ENCODE data around the gene STAT1. TPM values are rescaled to one million over a fixed set of nuclear protein-coding genes. Genes with fewer than 3 reads are reported as not detected.

The STAT1 gene
- polyA plus RNA-seq, 1 donor from 2014 or later: 4.9 TPM

DNA sequence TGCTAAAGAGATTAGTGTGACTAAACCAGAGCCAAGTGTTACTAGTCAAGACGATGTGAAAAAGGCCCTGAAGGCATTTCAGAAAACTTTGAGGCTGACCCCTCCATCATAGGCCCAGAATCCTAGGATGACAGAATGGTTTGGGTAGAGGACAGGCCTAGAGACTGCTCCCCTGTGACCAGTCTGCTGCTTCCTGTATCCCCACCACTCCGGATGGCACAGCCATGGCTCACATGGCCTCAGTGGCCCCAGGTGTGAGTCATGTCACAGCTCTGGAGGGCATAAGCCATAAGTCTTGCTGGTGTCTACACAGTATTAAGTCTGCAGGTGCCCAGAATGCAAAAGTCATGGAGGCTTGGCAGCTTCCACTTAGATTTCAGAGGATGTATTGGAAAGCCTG lies 12.4 kb upstream of the STAT1 start:
- Histone ChIP-seq H3K79me2 (replicated peaks; ENCODE audit: insufficient read depth, low read length) (no peaks in the 10 kb centered on the region), H3K4me3 (ENCODE audit: low read length) (no peak overlapping the region), H3K9me3 (ENCODE audit: low read length) (no peaks in the 10 kb centered on the region), H2AFZ (ENCODE audit: low read depth, low read length) (no peak overlapping the region), H3K9ac (ENCODE audit: low read length) (no peak overlapping the region), H3K27ac (ENCODE audit: low read length) (no peak overlapping the region), H3K9me2 (ENCODE audit: insufficient read depth, low read length) (no peaks in the 10 kb centered on the region), H4K20me1 (ENCODE audit: insufficient read depth) (no peaks in the 10 kb centered on the region), H3K27me3 (ENCODE audit: insufficient read depth, low read depth, low read length) (no peaks in the 10 kb centered on the region), H3K4me2 (ENCODE audit: low read length) (no peak overlapping the region), H3F3A (ENCODE audit: insufficient read depth, low read length, poor library complexity, severe bottlenecking) (no peaks in the 10 kb centered on the region), H3K36me3 (ENCODE audit: insufficient read depth, low read length) (no peaks in the 10 kb centered on the region)
- no peak for TF ChIP-seq EP300 (conservative IDR thresholded peaks at IDR 0.05; ENCODE audit: poor library complexity, severe bottlenecking)
- TF ChIP-seq, protein P1, sequence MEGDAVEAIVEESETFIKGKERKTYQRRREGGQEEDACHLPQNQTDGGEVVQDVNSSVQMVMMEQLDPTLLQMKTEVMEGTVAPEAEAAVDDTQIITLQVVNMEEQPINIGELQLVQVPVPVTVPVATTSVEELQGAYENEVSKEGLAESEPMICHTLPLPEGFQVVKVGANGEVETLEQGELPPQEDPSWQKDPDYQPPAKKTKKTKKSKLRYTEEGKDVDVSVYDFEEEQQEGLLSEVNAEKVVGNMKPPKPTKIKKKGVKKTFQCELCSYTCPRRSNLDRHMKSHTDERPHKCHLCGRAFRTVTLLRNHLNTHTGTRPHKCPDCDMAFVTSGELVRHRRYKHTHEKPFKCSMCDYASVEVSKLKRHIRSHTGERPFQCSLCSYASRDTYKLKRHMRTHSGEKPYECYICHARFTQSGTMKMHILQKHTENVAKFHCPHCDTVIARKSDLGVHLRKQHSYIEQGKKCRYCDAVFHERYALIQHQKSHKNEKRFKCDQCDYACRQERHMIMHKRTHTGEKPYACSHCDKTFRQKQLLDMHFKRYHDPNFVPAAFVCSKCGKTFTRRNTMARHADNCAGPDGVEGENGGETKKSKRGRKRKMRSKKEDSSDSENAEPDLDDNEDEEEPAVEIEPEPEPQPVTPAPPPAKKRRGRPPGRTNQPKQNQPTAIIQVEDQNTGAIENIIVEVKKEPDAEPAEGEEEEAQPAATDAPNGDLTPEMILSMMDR (IDR thresholded peaks at IDR 0.05; ENCODE audit: poor library complexity, severe bottlenecking): no peak
- no peak for TF ChIP-seq RAD21 (conservative IDR thresholded peaks at IDR 0.05)
- no peak for TF ChIP-seq SMC3 (conservative IDR thresholded peaks at IDR 0.05; ENCODE audit: poor library complexity)

DNA sequence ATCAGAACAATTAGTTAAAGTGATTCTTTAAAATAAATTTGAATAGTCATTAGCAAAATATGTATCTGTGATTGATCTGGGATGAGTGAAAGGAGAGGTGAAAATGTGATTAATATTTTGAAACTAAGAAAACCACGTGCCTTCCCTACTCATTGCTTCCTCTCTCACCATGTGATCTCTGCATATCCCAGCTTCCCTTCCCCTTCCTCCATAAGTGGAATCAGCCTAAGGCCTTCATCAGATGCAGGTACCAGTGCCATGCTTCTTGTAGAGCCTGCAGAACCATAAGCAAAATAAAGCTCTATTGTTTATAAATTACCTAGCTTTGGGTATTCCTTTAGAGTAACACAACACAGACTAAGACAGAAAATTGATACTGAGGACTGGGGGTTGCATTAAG lies 11.2 kb upstream of the STAT1 start:
- TF ChIP-seq MXI1 (conservative IDR thresholded peaks at IDR 0.05; ENCODE audit: poor library complexity, severe bottlenecking) (no peak), EZH2 (IDR thresholded peaks at IDR 0.05; ENCODE audit: borderline replicate concordance, insufficient read depth, low read length, poor library complexity, severe bottlenecking) (no peak), RAD21 (conservative IDR thresholded peaks at IDR 0.05) (no peak), POLR2AphosphoS5 (IDR thresholded peaks at IDR 0.05) (no peak)
- no peaks in the 10 kb centered on the region for H4K20me1 ChIP-seq (ENCODE audit: insufficient read depth)
- no peak overlapping the region for H3K4me2 ChIP-seq (ENCODE audit: low read length)
- no peak overlapping the region for H2AFZ ChIP-seq (ENCODE audit: low read depth, low read length)
- H3K9me2 ChIP-seq (ENCODE audit: insufficient read depth, low read length): no peaks in the 10 kb centered on the region
- no peak overlapping the region for H3K27ac ChIP-seq (ENCODE audit: low read length)
- H3K27me3 ChIP-seq (ENCODE audit: insufficient read depth, low read depth, low read length): no peaks in the 10 kb centered on the region
- no peaks in the 10 kb centered on the region for H3K9me3 ChIP-seq (ENCODE audit: low read length)
- no peak overlapping the region for H3K9ac ChIP-seq (ENCODE audit: low read length)
- no peak overlapping the region for H3K4me3 ChIP-seq (ENCODE audit: low read length)
- no peaks in the 10 kb centered on the region for H3F3A ChIP-seq (ENCODE audit: insufficient read depth, low read length, poor library complexity, severe bottlenecking)
- no peaks in the 10 kb centered on the region for H3K79me2 ChIP-seq (replicated peaks; ENCODE audit: insufficient read depth, low read length)
- H3K36me3 ChIP-seq (ENCODE audit: insufficient read depth, low read length): no peaks in the 10 kb centered on the region

DNA sequence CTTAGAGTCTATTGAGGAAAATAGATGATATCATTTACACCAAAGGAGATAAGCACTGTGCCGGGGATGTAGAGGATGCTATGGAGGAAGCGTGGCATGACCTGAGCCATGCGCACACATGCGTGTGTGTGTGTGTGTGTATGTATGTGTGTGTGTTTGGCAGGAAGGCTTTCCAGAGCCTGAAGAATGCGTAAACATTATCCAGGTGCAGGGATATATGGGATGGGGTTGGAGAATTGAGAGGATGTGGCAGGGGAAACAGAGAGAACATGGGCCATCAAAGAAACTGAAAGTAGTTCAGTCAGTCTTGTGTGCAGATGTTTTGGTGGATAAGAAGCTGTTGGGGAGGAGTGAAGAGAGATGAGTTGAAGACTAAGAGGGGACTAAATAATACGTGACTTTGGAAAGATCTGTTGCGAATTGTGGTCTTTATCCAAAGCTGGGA lies 9.3 kb upstream of the STAT1 start:
- Histone ChIP-seq H3K79me2 (replicated peaks; ENCODE audit: insufficient read depth, low read length) (no peaks in the 10 kb centered on the region), H3K9me2 (ENCODE audit: insufficient read depth, low read length) (no peaks in the 10 kb centered on the region), H3K27ac (ENCODE audit: low read length) (no peak overlapping the region), H3K9ac (ENCODE audit: low read length) (no peak overlapping the region), H2AFZ (ENCODE audit: low read depth, low read length) (no peak overlapping the region), H3K27me3 (ENCODE audit: insufficient read depth, low read depth, low read length) (no peaks in the 10 kb centered on the region), H3K4me2 (ENCODE audit: low read length) (no peak overlapping the region), H3K36me3 (ENCODE audit: insufficient read depth, low read length) (no peaks in the 10 kb centered on the region), H3K9me3 (ENCODE audit: low read length) (no peaks in the 10 kb centered on the region), H3F3A (ENCODE audit: insufficient read depth, low read length, poor library complexity, severe bottlenecking) (no peaks in the 10 kb centered on the region), H3K4me3 (ENCODE audit: low read length) (no peak overlapping the region), H4K20me1 (ENCODE audit: insufficient read depth) (no peaks in the 10 kb centered on the region)
- TF ChIP-seq, protein P1 (IDR thresholded peaks at IDR 0.05; ENCODE audit: poor library complexity, severe bottlenecking): no peak
- TF ChIP-seq RAD21 (conservative IDR thresholded peaks at IDR 0.05) (no peak), SMC3 (conservative IDR thresholded peaks at IDR 0.05; ENCODE audit: poor library complexity) (no peak), MXI1 (conservative IDR thresholded peaks at IDR 0.05; ENCODE audit: poor library complexity, severe bottlenecking) (no peak), POLR2AphosphoS5 (IDR thresholded peaks at IDR 0.05) (no peak), EZH2 (IDR thresholded peaks at IDR 0.05; ENCODE audit: borderline replicate concordance, insufficient read depth, low read length, poor library complexity, severe bottlenecking) (no peak), TAF1 (IDR thresholded peaks at IDR 0.05; ENCODE audit: low read depth) (no peak), EP300 (conservative IDR thresholded peaks at IDR 0.05; ENCODE audit: poor library complexity, severe bottlenecking) (no peak)
- TF ChIP-seq, protein P2, sequence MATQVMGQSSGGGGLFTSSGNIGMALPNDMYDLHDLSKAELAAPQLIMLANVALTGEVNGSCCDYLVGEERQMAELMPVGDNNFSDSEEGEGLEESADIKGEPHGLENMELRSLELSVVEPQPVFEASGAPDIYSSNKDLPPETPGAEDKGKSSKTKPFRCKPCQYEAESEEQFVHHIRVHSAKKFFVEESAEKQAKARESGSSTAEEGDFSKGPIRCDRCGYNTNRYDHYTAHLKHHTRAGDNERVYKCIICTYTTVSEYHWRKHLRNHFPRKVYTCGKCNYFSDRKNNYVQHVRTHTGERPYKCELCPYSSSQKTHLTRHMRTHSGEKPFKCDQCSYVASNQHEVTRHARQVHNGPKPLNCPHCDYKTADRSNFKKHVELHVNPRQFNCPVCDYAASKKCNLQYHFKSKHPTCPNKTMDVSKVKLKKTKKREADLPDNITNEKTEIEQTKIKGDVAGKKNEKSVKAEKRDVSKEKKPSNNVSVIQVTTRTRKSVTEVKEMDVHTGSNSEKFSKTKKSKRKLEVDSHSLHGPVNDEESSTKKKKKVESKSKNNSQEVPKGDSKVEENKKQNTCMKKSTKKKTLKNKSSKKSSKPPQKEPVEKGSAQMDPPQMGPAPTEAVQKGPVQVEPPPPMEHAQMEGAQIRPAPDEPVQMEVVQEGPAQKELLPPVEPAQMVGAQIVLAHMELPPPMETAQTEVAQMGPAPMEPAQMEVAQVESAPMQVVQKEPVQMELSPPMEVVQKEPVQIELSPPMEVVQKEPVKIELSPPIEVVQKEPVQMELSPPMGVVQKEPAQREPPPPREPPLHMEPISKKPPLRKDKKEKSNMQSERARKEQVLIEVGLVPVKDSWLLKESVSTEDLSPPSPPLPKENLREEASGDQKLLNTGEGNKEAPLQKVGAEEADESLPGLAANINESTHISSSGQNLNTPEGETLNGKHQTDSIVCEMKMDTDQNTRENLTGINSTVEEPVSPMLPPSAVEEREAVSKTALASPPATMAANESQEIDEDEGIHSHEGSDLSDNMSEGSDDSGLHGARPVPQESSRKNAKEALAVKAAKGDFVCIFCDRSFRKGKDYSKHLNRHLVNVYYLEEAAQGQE (IDR thresholded peaks at IDR 0.05; ENCODE audit: borderline replicate concordance): no peak

Measured in neural cell (in vitro differentiated cells).